ENCODE measurements around the gene FAM234B. TPM values are rescaled to one million over a fixed set of nuclear protein-coding genes. Genes with fewer than 3 reads are reported as not detected.
A peak's percentile ranks its signal among the peaks of the same experiment; 100 is the strongest.
"Not testable (repeated sequence)": the region's sequence is repeated elsewhere in the genome, so short reads cannot be mapped to it uniquely, and the experiment has no call there.

FAM234B gene
- total RNA-seq, 1 experiment from 2014 or later, result 25.9 TPM

DNA sequence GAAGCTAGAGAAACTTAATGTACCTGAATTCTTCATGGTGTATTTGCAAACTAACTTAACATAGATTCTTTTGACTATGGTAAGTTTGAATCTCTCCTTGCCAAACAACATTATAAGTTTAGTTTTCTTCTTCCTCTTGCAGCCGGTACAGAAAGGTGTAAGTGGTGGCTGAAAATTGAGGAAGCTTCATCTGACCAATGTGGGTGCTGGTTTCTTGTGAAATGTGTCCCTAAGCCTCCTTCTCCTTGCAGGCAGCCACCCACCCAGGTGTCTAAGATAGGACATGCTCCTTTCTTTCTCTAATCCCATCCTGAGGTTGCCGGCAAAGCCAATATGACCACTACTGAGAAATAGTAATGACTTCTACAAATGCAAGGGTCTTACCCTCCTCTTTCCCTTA lies 38.7 kb downstream of the FAM234B start (continued):
- TF ChIP-seq GTF2I (CRISPR knock-in tag; conservative IDR thresholded peaks at IDR 0.05), result no peak

DNA sequence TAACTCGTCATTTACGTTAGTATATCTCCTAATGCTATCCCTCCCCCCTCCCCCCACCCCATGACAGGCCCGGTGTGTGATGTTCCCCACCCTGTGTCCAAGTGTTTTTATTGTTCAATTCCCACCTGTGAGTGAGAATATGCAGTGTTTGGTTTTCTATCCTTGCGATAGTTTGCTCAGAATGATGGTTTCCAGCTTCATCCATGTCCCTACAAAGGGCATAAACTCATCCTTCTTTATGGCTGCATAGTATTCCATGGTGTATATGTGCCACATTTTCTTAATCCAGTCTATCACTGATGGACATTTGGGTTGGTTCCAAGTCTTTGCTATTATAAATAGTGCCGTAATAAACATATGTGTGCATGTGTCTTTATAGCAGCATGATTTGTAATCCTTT lies 39.5 kb downstream of the FAM234B start:
- peaks cover 40% of the 10 kb centered on the region for H3K4me1 Mint-ChIP-seq
- H3K27ac Mint-ChIP-seq; ATAC-seq; H3K9me3 Mint-ChIP-seq; POLR2A ChIA-PET; CTCF ChIA-PET; H3K4me3 Mint-ChIP-seq; H3K27me3 Mint-ChIP-seq (ENCODE audit: low read depth); DNase-seq (ENCODE audit: low spot score): not testable (repeated sequence)
- peaks cover 59% of the 10 kb centered on the region for H3K36me3 Mint-ChIP-seq

DNA sequence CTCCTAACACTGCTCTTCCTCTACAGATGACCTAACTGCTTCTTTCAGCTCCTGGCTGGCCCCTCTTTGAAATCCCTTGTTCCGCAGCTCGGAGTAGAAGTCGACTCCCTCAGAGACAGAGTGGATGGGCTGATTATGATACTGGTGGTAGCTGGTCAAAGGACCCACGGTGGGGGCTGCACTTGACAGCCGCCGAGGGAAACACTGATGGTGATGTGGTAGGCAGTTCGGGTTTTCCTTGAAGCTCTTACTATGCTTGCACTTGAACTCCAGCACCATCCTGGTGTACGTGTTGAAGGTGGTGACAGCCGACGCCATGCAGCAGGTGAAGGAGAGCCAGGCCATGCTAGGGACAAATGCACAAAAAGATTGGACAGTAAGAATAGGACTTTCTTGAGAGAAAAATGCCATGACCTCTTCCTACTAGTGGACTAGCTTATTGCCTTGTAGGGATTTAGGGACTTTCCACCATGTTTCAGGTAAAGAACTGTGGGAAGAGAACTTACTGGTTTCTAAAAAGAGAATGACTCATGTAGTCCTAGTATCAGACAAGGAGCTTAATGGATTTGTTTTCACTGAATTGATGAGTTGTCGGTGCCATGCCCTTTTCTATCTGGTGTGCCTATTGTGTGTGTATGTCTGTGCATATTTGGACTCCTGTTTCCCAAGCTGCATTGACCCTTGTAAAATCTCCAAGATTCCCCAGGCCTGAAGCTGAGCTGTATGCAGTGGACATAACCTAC lies 40.9 kb downstream of the FAM234B start:
- CTCF ChIA-PET, result interaction anchor here (0.6 kb wide), 1 partner anchor 897 kb away, joined by 3 read pairs; no protein-coding TSS in a partner anchor
- no peak overlapping the region; the same call in 1 of the 2 replicates for H3K27ac Mint-ChIP-seq
- no peak for DNase-seq (ENCODE audit: low spot score)
- no peaks in the 10 kb centered on the region for H3K9me3 Mint-ChIP-seq
- H3K27me3 Mint-ChIP-seq (ENCODE audit: low read depth), result no peaks in the 10 kb centered on the region
- TF ChIP-seq TEAD1 (CRISPR knock-in tag; IDR thresholded peaks at IDR 0.05) (no peak), EMX1 (CRISPR knock-in tag; IDR thresholded peaks at IDR 0.05) (no peak), CREM (CRISPR knock-in tag; IDR thresholded peaks at IDR 0.05) (no peak)
- TF ChIP-seq, protein P1, sequence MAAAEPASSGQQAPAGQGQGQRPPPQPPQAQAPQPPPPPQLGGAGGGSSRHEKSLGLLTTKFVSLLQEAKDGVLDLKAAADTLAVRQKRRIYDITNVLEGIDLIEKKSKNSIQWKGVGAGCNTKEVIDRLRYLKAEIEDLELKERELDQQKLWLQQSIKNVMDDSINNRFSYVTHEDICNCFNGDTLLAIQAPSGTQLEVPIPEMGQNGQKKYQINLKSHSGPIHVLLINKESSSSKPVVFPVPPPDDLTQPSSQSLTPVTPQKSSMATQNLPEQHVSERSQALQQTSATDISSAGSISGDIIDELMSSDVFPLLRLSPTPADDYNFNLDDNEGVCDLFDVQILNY (CRISPR knock-in tag; IDR thresholded peaks at IDR 0.05), result no peak
- TF ChIP-seq, protein P2, sequence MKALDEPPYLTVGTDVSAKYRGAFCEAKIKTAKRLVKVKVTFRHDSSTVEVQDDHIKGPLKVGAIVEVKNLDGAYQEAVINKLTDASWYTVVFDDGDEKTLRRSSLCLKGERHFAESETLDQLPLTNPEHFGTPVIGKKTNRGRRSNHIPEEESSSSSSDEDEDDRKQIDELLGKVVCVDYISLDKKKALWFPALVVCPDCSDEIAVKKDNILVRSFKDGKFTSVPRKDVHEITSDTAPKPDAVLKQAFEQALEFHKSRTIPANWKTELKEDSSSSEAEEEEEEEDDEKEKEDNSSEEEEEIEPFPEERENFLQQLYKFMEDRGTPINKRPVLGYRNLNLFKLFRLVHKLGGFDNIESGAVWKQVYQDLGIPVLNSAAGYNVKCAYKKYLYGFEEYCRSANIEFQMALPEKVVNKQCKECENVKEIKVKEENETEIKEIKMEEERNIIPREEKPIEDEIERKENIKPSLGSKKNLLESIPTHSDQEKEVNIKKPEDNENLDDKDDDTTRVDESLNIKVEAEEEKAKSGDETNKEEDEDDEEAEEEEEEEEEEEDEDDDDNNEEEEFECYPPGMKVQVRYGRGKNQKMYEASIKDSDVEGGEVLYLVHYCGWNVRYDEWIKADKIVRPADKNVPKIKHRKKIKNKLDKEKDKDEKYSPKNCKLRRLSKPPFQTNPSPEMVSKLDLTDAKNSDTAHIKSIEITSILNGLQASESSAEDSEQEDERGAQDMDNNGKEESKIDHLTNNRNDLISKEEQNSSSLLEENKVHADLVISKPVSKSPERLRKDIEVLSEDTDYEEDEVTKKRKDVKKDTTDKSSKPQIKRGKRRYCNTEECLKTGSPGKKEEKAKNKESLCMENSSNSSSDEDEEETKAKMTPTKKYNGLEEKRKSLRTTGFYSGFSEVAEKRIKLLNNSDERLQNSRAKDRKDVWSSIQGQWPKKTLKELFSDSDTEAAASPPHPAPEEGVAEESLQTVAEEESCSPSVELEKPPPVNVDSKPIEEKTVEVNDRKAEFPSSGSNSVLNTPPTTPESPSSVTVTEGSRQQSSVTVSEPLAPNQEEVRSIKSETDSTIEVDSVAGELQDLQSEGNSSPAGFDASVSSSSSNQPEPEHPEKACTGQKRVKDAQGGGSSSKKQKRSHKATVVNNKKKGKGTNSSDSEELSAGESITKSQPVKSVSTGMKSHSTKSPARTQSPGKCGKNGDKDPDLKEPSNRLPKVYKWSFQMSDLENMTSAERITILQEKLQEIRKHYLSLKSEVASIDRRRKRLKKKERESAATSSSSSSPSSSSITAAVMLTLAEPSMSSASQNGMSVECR (CRISPR knock-in tag; IDR thresholded peaks at IDR 0.05; ENCODE audit: borderline replicate concordance), result no peak
- no peak for ATAC-seq
- H3K36me3 Mint-ChIP-seq, result peaks cover 49% of the 10 kb centered on the region
- POLR2A ChIA-PET, result no interaction called here
- H3K4me1 Mint-ChIP-seq, result peaks cover 46% of the 10 kb centered on the region
- H3K4me3 Mint-ChIP-seq, result no peak overlapping the region

DNA sequence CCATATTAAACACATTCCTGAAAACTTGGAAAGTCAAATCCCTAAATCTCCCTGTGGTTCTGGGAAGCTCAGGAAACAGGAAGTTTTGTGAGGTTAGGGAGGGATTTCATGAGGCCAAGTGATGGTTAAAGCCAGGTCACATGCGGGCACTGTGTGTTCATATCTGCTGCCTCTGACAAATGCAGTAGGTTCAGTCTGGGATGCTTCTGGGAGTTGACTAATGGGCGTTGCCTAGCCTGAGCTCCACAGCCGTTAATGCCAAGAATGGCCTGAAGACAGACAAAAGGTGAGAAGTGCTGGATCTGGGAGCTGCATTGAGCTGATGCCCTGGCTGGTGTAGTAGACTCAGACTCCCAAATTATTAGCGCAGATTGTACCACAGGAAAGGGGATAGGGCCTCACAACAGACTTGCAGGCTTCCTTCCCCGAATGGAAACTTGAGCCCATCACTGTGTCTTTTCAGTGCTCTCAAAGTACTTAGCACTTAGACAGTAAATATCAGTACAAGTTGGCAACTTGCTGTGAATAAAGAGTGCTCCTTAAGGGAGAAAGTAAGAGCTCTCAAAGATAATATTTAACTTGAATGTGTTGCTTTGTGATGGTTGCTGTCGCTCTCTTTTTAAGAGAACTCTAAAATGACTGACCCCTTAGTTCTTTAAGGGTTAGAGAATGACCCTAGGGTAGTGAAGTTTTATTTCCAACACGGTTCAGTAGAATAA lies 41.9 kb downstream of the FAM234B start:
- ATAC-seq, result no peak
- Mint-ChIP-seq H3K4me1 (peaks cover 54% of the 10 kb centered on the region), H3K36me3 (peaks cover 39% of the 10 kb centered on the region), H3K9me3 (no peaks in the 10 kb centered on the region), H3K27ac (peak overlapping the region; percentile 84; the same call in 1 of the 2 replicates), H3K27me3 (ENCODE audit: low read depth) (no peaks in the 10 kb centered on the region), H3K4me3 (no peak overlapping the region)
- ChIA-PET CTCF (interaction anchor here (2.0 to 2.8 kb wide), 2 partner anchors 100 to 122 kb away, joined by 4 to 9 read pairs; no protein-coding TSS in a partner anchor), POLR2A (no interaction called here)
- no peak for DNase-seq (ENCODE audit: low spot score)
- TF ChIP-seq NR3C1 (CRISPR knock-in tag; conservative IDR thresholded peaks at IDR 0.05; ENCODE audit: low read depth) (no peak), HMGA2 (CRISPR knock-in tag; IDR thresholded peaks at IDR 0.05) (no peak)

DNA sequence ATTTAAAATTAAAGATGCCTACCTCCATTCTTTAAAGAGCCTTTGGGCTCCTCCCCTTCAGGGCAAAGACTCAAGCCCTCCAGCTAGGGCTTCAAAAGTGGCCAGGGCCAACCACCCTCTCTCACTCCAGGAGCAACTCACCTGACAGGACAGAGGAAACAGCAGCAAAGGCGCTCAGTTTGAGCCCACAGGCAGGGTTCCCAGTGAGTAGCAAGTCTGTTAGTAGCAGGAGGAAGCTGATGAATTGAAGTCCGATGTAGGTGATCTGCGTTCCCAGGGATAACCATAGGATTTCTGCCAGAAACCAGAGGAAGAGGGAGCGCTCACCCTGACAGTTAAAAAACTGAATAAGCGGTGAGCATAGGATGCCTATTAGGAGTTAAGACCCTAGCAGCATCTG lies 43.6 kb downstream of the FAM234B start:
- Mint-ChIP-seq H3K4me1 (peaks cover 67% of the 10 kb centered on the region), H3K4me3 (peak overlapping the region; percentile 53), H3K9me3 (no peaks in the 10 kb centered on the region), H3K36me3 (peaks cover 29% of the 10 kb centered on the region), H3K27ac (peak overlapping the region; percentile 98), H3K27me3 (ENCODE audit: low read depth) (no peaks in the 10 kb centered on the region)
- peak; percentile 58 for TF ChIP-seq ZNF423 (CRISPR knock-in tag; IDR thresholded peaks at IDR 0.05)
- TF ChIP-seq CREM (CRISPR knock-in tag; IDR thresholded peaks at IDR 0.05), result no peak
- ATAC-seq (peak; percentile 58), DNase-seq (ENCODE audit: low spot score) (peak; percentile 38)
- ChIA-PET CTCF (interaction anchor here (0.7 to 4.1 kb wide), 14 partner anchors 8 to 447 kb away, joined by 3 to 40 read pairs (median 6); no protein-coding TSS in a partner anchor), POLR2A (interaction anchor here (0.9 to 1.2 kb wide), 2 partner anchors 8 to 12 kb away, joined by 3 to 5 read pairs; no protein-coding TSS in a partner anchor)

All from WTC11 (cell line).